Stimulated activated CD4-positive, alpha-beta T cell treated with anti-CD3 and anti-CD28 coated beads, Interleukin-12 subunit alpha, Interleukin-12 subunit beta, amount 100 ng/mL, for 24 hours (primary cell): Measurements from ENCODE around the gene JMJD1C.
"Not testable (repeated sequence)": the region's sequence is repeated elsewhere in the genome, so short reads cannot be mapped to it uniquely, and the experiment has no call there.

ENCODE experiments used
- DNase-seq, 2 experiments: peaks; one replicate each; pipeline ENCODE4 v3.0.0-alpha.2; 2020; ENCODE audit warnings: low read depth in 2 of 2

Gene JMJD1C

DNA sequence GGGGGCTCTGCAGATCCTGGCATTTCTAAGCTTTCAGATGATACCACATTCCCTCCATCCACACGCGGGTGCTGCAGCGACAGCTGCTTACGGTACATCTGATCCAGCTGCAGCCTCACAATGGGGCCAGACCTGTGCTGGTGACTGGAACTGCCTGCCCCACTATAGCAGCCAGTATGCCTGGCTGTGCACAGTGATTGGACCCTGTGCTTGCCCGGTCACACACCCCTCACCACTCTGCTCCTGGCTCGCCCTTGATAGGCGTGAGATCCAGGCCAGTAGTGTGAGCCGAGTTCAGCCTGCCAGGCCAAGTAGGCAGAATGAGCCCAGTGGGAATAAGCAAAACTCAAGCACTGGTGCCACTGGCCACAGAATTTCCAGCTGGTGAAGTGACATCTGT, 167.8 kb downstream of the JMJD1C start:
- no peak for DNase-seq

DNA sequence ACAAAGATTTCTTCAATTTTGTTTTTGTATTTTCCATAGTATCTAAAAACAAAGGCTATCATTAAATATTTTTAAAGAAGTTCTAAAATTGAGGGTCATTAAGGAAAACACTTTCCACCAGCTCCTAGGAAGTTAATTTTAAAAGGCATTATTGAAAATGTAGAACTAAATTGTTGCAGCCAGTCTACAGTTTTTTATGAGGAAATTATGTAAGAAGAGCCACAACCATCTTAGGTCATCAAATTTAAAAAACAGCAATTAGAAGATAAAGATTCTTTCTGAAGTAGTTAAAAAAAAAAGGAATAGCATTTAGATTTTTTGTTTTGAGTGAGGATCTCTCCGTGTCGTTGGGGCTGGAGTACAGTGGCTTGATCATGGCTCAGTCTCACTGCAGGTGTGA, 171.0 kb downstream of the JMJD1C start:
- no peak for DNase-seq

DNA sequence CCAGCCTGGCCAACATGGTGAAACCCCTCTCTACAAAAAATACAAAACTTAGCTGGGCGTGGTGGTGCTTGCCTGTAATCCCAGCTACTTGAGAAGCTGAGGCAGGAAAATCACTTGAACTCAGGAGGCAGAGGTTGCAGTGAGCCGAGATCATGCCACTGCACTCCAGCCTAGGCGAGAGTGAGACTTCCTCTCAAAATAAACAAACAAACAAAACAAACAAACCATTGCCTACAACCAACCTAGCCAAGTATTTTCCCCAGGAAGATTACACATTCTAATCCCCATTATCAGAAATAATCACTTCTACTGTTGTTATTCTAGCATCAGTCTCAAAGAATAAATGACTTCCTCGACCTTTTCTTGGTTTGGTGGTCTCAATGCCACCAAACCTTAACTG, 172.9 kb downstream of the JMJD1C start:
- not testable (repeated sequence) for DNase-seq

DNA sequence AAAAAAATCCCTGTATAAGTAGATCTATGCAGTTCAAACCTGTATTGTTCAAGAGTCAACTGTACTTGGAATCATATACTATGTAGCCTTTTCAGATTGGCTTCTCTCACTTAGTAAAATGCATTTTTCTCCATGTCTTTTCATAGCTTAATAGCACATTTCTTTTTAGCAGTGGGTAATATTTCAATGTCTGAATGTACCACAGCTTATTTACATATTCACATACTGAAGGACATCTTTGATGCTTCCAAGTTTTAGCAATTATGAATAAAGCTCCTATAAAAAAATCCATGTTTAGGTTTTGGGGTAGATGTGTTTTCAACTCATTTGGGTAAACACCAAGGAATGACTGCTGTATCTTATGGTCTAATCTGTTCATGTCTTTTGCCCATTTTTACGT, 177.6 kb downstream of the JMJD1C start:
- no peak for DNase-seq

DNA sequence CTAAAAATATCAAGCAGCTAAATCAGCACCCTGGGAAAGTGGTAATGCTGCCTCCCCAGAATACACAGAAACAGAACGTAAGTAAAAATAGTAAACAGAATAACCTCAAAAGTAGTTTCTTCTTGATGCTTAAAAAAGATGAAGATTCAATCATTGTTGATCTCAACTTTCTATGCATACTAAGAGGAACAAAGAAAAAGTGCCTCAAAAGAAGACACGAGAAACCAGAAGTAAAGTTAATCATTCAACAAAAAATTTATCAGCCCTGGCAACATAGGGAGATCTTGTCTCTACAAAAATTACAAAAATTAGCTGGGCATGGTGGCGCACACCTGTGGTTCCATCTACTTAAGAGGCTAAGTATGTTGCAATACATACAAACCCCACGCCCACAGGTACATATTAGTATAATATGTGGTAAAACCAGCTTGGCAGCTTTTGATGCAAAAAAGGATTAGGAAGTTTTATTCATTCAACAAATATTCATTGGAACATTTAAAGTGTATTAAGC, 179.0 kb downstream of the JMJD1C start:
- DNase-seq: no peak

DNA sequence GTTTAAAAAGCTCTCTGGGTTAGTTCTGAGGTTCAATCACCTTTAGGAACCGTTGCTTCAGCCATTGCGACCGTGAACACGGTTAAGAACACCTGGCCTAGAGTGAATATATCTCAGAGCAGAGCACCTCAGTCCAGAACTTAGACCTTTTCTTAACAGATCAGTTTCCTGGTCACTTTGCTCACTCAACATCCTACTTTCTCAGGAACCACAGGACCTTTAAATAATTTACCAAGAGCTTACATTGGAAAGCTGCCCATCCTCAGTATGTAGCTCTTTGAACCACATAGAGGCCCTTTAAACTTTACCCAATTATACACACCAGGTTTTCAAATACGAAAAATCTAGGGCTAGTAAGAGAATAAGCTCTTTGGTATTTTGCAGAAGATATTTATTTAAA, 179.4 kb downstream of the JMJD1C start:
- no peak for DNase-seq

DNA sequence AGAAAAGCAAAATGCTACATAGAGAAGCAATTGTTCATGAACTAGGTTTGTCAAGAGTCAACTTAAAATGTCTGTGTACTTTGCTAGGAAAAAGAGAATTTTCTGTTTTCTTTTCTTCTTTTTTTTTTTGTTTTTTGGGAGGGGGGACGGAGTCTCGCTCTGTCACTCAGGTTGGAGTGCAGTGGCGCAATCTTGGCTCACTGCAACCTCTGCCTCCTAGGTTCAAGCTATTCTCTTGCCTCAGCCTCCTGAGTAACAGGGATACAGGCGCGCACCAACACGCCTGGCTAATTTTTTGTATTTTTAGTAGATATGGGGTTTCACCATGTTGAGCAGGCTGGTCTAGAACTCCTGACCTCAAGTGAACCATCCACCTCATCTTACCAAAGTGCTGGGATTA, 181.9 kb downstream of the JMJD1C start:
- not testable (repeated sequence) for DNase-seq

DNA sequence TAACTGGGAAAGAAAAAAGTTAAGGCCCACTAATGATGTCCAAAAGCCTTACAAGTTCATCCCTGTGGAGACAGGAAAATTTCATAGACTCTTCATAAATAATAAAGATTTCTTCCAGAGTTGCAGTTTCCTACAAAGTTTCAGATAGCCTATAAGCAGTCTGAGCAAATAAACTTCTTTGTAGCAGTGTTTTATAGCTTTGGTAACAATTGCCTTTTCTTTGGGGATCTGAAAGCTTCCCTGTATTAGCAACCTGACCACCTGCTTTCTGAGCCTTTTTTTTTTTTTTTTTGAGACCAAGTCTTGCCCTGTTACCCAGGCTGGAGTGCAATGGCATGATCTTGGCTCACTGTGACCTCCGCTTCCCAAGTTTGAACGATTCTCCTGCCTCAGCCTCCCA, 182.7 kb downstream of the JMJD1C start:
- DNase-seq: no peak

DNA sequence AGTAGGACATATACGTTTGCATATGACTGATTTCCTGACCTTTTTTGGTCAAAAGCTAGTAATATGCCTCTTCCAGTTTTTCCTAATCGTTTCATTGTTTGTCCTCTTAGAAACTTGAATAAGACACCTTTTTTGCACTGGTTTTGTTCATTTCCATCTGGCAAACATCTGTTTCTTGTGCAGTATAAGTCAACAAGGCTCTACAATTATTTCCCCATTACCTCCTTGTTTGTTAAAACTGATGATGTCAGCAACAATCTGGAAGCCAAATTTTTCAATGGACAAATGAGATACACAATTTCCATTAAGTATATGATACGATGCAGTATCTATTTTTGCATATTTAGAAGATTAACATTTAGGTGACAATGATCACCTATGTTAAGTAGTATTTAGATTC, 183.8 kb downstream of the JMJD1C start:
- no peak for DNase-seq

DNA sequence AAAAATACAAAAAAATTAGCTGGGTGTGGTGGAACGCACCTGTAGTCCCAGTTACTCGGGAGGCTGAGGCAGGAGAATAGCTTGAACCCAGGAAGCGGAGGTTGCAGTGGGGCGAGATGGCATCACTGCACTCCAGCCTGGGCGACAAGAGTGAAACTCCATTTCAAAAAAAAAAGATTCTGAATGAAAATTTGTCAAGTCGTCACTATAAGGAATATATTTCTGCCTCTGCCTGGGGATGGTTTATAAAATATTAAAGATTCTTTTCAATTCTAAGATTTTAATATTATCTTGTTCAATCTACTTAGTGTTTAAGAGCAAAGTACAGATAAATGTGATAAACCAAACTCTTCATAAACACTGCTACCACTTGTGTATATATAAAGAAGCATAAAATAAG, 185.4 kb downstream of the JMJD1C start:
- no peak for DNase-seq

DNA sequence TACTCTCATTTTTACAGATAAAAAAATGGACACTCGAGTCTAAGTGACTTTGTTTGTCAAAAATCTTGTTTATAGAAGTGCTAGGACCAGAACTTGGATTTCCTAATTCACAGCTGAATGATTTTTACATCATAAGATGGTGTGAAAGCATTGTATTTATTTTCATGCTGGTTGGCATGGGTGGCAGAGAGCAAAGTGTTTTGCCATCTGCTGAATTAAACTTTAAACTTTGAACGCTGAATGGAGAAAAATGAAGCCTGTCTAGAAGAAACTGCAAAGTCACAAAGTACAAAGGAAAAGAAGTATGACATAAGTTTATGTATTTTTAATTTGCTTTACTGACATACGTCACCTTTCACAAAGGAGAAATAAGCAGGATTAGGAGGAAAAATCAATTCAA, 190.7 kb downstream of the JMJD1C start:
- DNase-seq: no peak

DNA sequence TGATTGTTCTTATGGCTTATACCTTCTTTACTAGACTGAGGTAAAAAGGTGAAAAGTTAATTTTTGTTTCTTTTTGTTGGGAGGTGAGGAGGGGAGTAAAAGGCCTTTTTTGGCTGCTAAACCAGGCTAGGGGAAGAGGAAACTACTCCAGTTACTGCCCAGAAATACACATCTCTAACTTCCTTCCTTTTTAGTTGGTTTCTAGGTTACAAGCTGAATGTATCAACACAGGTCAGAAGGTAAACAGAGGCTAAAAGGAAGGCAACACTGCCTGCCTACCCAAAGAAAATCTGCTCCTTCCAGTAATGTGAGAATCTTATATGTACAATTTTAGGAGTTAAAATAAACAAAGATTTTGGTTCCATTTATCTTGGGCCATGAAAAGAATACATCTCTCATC, 192.2 kb downstream of the JMJD1C start:
- no peak for DNase-seq

DNA sequence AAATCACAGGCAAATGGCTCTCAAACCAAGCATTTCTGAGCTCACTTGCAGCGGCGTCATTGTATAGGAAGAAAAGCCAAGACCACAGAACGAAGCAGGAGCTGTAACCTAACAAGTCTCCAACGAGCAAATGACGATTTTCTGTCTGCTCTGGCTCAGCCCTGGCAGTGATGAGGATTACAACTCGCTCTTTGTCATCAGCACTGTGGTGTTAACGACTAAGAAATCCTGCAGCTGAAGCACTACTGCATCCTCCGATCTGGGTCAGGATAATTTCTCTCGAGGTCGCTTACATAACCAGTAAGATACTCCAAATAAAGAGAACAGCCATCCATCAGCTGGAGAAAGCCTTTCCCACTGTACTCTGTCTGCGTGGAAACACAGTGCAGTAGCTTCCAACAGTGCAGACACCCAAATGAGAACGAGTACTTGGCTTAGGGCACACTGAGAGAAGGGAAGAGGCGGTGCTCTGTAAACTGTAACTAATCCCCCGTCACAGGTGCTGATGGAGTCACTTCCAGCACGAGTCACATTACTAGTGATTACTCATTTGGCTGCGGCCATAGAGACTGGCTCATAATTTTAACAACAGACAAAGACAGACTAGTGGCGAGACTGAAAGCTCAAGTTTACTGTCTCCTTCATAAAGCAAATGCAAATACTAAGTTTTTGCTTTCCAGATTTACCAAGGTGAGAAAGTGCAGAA, 196.8 kb downstream of the JMJD1C start:
- peak; percentile 55 to 60 for DNase-seq

DNA sequence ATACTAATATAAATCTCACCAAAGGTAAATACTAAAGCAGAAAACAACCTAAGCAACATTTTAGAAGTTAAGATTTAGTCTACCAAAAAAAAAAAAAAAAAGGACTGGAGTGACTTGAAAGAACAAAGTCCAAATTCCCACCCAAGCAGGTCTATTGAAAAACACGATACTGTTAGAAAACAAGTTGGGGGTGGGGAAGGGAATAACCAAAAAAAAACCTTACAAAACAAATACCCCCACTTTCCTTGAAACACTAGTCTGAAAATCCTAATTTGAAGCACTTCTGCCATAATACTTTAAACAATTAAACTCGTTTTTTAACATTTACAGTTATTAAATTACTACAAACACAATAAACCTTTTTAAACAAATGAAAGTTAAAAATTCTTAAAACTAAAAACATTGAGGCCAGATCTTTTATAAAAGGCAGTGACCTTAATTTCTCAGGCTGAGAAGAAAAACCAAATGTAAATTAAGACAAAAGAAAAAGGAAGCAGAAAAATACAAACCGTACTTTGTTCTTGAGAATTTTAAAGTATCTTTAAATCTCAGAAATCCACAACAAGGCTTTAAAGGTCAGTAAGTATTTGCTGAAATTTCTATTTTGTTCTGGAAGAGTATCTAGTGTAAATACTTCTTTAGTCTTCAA, 197.5 kb downstream of the JMJD1C start:
- no peak for DNase-seq

DNA sequence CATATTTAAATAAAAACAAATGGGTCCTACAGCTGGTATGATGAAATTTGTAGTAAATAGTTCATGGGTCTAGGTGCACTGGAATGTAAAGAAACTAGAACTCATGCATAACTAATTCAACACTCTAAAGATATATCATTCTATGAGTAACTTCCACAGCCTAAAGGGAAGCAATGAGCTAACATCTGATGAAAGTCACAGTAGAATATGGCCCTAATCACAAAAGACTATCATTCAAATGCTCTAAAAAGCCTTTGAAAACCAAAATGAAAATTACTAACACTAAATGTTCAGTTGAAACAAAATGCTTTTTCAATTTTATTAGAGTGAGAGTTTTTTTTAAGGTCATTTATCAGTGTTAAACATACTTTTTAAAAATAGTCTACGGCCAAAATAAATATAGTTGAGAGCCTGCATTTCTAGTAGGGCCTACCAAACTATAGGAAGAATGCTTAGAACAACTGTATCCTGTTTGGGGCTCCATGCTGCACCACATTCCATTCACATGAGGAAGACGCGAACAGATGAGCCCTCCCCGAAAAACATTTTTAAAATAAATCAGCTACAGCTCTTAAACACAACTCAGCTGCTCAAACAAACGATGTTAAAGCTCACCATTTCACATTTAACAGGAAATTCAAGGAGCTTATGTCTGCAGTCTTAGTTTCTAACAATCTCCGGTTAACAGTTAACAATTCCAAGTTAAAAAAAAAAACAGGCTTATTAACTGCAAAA, 198.2 kb downstream of the JMJD1C start:
- DNase-seq: no peak

DNA sequence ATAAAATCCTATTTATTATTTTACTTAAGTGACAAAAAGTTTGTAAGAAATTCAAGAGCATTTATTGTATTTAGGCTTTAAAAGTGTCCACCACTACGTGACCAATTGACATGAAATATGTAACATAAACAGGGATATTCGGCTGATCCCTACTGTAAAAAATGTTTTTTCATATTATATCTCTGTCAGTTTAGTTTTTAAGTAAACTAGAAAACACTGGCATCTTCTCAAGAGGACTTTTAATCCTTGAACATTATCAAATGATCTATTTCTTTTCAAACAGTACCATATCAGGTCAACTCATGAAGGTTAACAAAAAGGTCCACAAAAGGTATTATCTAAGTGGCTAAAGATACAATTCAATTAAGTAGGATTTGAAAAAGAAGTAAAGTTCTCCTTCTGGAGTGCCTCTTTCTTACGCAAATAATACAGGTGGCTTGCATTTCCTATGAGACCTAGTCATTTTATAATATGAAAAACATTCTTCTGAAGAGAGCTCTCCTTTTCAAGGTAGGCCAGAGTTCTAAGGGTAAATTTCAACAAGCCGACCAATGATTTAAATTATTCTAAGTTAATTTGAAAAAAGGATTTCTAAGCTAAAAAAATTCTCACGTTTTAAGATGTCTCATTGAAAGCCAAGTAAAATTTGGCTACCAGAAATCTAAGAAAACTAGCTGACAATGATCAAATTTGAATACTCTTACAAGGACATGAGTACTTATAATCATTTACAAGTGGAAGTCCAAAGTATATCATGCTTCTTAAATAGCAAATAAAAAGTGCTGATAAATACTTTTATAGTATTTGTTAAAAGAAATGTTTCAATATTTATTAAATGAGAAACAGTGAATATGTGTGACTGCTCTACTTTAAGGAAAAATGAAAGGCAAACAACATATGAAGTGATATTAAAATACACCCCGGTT, 199.1 kb downstream of the JMJD1C start:
- no peak for DNase-seq

DNA sequence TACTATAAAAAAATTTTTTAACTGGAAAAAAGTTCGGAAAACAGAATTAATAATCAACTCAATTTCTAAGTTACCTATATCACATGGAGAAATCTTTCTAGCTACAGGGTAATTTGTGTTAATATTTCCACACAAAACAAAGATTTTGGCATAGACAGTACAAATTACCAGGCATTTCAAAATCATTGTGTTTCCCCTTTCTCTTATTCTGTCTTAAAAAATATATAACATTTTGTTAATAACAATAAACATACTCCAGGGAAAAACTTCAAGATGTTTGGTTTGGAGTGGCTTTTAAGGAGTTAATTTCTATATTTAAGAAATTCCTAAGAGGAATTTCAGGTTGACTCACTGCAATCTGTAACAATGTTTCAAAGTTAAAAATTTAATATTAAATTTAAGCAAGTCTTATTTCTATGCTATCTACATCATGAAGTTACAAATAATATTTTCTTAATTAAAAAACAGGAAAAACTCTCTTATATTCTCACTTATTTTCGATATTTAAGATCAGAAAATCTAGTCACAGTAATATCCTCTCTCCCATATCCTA, 200.0 kb downstream of the JMJD1C start:
- no peak for DNase-seq

DNA sequence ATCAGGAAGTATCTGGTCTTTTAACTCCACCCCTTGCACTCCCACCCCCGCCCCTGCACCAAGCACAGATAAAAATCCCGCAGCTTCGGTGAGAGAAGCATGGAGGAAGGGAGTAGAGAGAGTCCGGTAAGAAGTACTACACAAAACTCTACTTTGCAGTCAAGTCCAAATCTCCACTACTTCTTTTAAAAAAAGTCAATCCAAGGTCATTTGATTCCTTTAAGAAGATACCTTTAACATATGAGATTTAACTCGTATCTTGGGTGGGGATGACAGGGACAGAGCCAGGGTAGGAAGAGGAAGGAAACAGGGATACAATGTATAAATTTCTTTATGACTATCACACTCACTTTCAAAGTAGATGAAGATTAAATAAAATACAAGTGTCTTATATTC, 200.6 kb downstream of the JMJD1C start:
- peak in 1 of 2 experiments; percentile 21 for DNase-seq

DNA sequence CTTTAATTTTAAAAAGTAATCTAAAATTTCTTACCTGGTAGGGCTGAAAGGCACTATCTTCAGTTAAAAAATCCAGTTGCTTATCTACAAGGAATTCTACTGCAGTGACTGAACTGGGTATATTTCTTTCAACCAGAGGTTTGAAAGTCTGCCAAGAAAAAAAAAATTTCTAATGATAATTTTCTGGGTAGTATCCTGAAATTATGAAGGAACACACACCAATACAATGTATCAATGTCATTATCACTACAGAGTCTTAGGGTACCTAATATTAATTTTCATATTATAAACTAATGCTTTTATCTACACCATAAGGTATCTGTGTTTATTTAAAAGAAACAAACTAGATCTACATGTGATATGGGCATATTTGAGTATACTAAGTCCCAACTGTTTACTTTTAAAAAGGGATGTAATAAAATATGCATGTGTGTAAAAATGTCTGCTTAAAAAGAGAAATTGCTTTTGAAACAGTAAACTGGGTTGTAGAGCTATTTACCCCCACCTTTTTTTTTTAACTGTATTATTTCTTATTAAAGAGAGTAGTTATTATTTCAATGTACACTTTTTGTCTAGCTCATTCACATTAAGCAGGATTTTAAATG, 201.1 kb downstream of the JMJD1C start:
- no peak for DNase-seq

DNA sequence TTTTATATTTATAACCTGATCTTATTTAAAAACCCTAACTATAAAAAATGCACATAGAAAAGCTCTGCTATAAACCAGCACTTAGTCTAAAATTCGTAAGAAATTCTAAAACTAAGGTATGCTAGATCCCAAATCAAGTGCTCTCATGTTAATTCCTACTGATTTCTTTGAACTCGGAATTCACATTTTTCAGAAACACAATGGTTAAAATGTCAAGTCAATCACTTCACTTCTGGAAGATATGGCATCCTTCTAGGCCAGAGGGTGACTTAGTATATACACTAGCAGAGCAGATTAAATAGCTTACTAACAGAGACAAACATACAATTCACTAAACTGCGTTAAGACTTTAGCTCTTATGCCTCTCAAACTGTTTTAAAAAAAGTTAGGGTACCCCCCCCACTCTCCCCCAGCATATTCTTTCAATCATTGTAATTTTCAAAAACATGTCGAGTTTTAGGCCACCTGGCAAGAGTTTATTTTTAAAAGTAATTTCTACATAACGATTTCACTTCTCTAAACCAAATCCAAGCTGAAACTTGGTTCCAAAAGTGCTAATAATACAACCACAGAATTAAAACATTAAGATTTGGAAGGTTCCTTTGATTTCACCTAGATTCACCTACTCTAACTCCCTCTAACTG, 203.2 kb downstream of the JMJD1C start:
- DNase-seq: no peak

DNA sequence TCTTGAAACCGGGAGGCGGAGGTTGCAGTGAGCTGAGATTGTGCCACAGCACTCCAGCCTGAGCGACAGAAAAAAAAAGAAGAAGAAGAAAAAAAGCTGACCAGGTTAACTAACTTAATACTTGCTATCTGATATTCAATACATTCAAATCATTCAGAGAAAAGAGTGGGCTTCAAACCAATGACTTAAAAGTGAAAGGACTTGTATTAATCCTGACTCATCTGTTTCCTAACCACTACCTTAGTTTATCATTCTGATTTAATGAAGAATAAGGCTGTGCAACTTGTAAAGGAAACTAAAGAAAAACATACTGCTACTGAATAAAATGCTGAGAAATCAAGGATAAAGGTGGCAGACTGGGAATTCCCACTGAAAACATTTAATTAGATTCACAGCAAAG, 204.3 kb downstream of the JMJD1C start:
- DNase-seq: no peak
